Activated naive CD8-positive, alpha-beta T cell treated with anti-CD3 and anti-CD28 coated beads, Interleukin-2, amount 10 ng/mL, durations not matched to agents 7 days and 5 days (primary cell): Measurements from ENCODE around the gene ABCB1. TPM values are rescaled to one million over a fixed set of nuclear protein-coding genes. Genes with fewer than 3 reads are reported as not detected.
"Not testable (repeated sequence)": the region's sequence is repeated elsewhere in the genome, so short reads cannot be mapped to it uniquely, and the experiment has no call there.

ENCODE experiments used
- ATAC-seq: fragments of 150-1000 bp; cut with Tn5 transposase; one replicate; pipeline ENCODE4 v1.10.0; 2021; ENCODE audit warnings: low read depth, moderate library complexity
- POLR2A ChIA-PET: fragments of 350-600 bp; sonication (Branson Sonifier 250); formaldehyde crosslinking; loops from one replicate; lab custom pipeline; 2021; ENCODE audit warnings: antibody characterized with exemption; lab: Charles Lee
- DNase-seq: peaks from one replicate; pipeline ENCODE4 v3.0.0; 2021
- H3K27ac Mint-ChIP-seq: one replicate; pipeline ENCODE4 v1.8.0; 2022; ENCODE audit warnings: mild to moderate bottlenecking, mixed read lengths
- H3K27me3 Mint-ChIP-seq: one replicate; pipeline ENCODE4 v1.8.0; 2022; ENCODE audit warnings: mild to moderate bottlenecking, moderate library complexity, mixed read lengths
- H3K36me3 Mint-ChIP-seq: one replicate; pipeline ENCODE4 v1.8.0; 2021; ENCODE audit warnings: mild to moderate bottlenecking, mixed read lengths
- H3K4me1 Mint-ChIP-seq: one replicate; pipeline ENCODE4 v1.8.0; 2021; ENCODE audit warnings: mixed read lengths
- H3K4me3 Mint-ChIP-seq: one replicate; pipeline ENCODE4 v1.8.0; 2022; ENCODE audit warnings: mild to moderate bottlenecking, moderate library complexity, mixed read lengths
- H3K9me3 Mint-ChIP-seq: one replicate; pipeline ENCODE4 v1.8.0; 2021; ENCODE audit warnings: mixed read lengths
- total RNA-seq, 2 experiments: library from RNA; stranded (reverse); gene quantifications; one replicate each; pipeline ENCODE4 v1.2.3, GENCODE V29; 2021

Gene ABCB1
- total RNA-seq, 2 experiments from 2014 or later: 30.8 to 35.0 TPM

DNA sequence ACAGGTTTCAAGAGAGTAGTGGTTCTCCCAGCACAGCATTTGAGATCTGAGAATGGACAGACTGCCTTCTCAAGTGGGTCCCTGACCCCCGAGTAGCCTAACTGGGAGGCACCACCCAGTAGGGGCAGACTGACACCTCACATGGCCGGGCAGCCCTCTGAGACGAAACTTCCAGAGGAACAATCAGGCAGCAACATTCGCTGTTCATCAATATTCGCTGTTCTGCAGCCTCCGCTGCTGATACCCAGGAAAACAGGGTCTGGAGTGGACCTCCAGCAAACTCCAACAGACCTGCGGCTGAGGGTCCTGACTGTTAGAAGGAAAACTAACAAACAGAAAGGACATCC, 135.2 kb downstream of the ABCB1 start:
- H3K27me3 Mint-ChIP-seq: peaks cover 10% of the 10 kb centered on the region
- H3K27ac Mint-ChIP-seq, H3K9me3 Mint-ChIP-seq, ATAC-seq, DNase-seq, H3K4me1 Mint-ChIP-seq, H3K4me3 Mint-ChIP-seq, POLR2A ChIA-PET, H3K36me3 Mint-ChIP-seq: not testable (repeated sequence)

DNA sequence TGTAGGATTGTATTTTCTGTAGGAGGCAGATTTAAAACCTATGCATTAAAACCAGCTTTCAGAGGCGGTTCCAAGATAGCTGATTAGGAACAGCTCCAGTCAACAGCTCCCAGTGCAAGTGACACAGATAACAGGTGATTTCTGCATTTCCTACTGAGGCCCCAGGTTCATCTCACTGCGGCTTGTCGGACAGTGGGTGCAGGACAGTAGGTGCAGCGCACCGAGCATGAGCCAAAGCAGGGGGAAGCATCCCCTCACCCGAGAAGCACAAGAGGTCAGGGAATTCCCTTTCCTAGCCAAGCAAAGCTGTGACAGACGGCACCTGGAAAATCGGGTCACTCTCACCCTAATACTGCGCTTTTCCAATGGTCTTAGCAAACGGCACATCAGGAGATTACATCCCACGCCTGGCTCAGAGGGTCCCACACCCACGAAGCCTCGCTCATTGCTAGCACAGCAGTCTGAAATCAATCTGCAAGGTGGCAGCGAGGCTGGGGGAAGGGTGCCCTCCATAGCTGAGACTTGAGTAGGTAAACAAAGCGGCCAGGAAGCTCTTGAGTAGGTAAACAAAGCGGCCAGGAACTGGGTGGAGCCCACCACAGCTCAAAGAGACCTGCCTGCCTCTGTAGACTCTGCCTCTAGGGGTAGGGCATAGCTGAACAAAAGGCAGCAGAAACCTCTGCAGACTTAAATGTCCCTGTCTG, 135.7 kb downstream of the ABCB1 start:
- POLR2A ChIA-PET, H3K4me1 Mint-ChIP-seq, ATAC-seq, H3K27me3 Mint-ChIP-seq, H3K36me3 Mint-ChIP-seq, H3K4me3 Mint-ChIP-seq, H3K27ac Mint-ChIP-seq, H3K9me3 Mint-ChIP-seq, DNase-seq: not testable (repeated sequence)

DNA sequence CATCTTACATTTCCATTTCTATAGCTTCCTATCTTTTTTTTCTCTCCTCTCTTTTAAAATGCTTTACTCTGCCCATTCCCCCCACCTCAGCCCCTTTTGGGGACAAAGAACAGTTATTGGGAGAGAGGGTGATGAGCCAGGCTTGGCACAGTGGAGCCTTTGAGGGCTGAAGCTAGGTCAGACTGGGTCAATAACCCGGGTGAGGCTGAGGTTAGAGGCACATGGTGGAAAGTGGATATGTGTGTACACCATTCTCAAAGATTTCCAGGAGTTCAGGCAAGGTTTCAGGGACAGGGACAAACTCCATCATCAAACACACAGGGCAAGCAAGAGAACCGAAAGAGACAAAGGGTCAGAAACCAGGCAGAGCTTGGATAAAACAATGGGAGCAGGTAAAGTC, 136.7 kb downstream of the ABCB1 start:
- H3K27ac Mint-ChIP-seq: no peak overlapping the region
- H3K27me3 Mint-ChIP-seq: peaks cover 4% of the 10 kb centered on the region
- POLR2A ChIA-PET: no interaction called here
- no peaks in the 10 kb centered on the region for H3K4me1 Mint-ChIP-seq
- DNase-seq (no peak), ATAC-seq (no peak)
- H3K4me3 Mint-ChIP-seq: no peak overlapping the region
- no peaks in the 10 kb centered on the region for H3K9me3 Mint-ChIP-seq
- no peaks in the 10 kb centered on the region for H3K36me3 Mint-ChIP-seq

DNA sequence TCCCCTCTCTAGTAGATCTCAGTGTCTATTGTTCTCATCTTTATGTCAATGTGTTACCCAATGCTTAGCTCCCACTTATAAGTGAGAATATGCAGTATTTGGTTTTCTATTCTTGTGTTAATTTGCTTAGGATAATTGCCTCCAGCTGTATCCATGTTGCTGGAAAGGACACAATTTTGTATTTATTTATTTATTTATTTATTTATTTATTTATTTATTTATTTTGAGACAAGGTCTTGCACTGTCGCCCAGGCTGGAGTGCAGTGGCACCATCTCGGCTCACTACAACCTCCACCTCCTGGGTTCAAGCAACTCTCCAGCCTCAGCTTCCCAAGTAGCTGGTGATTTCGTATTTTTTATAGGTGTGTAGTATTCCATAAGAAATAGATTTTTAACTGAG, 140.2 kb downstream of the ABCB1 start:
- H3K36me3 Mint-ChIP-seq, POLR2A ChIA-PET, H3K27me3 Mint-ChIP-seq, H3K4me1 Mint-ChIP-seq, H3K9me3 Mint-ChIP-seq, DNase-seq, H3K4me3 Mint-ChIP-seq, H3K27ac Mint-ChIP-seq, ATAC-seq: not testable (repeated sequence)

DNA sequence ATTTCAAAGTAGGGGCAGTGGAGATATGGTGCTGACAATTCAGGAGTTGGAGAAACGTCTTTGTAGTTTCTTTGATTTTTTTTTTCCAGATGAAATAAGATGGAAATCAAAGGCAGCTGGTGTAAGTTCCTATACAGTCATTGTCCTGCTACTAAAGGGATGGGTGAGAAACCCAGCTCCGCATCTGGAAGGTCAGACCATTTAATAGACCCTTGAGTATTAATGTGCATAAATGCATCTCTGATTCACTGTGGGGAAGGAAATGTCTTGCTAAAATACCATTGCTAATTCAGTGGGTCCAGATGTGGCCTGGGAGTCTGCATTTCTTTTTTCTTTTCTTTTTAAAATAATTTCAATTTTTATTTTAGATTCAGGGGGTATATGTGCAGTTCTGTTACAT, 140.7 kb downstream of the ABCB1 start:
- no peak overlapping the region for H3K27ac Mint-ChIP-seq
- ATAC-seq (no peak), DNase-seq (no peak)
- no peaks in the 10 kb centered on the region for H3K9me3 Mint-ChIP-seq
- H3K4me1 Mint-ChIP-seq: no peaks in the 10 kb centered on the region
- no peaks in the 10 kb centered on the region for H3K36me3 Mint-ChIP-seq
- H3K27me3 Mint-ChIP-seq: no peaks in the 10 kb centered on the region
- H3K4me3 Mint-ChIP-seq: no peak overlapping the region
- POLR2A ChIA-PET: no interaction called here

DNA sequence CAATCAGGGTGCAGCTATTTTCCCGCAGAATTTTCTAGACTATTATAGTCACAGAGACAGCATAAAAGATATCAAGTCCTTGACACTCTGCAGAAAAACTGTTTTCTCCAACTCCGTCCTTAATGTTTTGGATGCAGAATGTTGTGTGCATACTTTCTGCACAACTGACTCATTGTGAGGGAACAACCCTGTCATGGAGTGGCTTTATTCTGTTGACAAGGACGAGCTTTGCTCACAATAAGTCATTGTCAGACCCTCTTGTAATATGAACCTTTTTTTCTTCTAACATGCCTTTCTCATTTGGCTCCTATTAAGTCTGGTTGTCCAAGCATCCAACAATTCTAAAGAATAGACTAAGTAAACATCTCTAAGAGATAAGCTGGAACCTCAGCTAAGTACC, 142.5 kb downstream of the ABCB1 start:
- ATAC-seq (no peak), DNase-seq (no peak)
- Mint-ChIP-seq H3K4me3 (no peak overlapping the region), H3K4me1 (no peaks in the 10 kb centered on the region), H3K27ac (no peak overlapping the region), H3K27me3 (peaks cover 3% of the 10 kb centered on the region), H3K9me3 (no peaks in the 10 kb centered on the region), H3K36me3 (no peaks in the 10 kb centered on the region)
- POLR2A ChIA-PET: no interaction called here

DNA sequence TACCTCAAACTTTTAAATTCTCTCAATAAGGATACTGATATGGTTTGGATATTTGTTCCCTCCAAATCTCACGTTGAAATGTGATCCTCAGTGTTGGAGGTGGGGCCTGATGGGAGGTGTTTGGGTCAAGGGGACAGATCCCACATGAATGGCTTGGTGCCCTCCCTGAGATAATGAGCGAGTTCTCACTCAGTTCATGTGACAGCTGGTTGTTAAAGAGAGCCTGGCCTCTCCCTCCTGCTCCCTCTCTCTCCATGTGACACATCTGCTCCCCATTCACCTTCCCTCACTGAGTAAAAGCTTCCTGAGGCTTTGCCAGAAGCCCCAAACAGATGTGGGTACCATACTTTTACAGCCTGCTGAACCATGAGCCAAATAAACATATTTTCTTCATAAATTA, 144.4 kb downstream of the ABCB1 start:
- no peak overlapping the region for H3K4me3 Mint-ChIP-seq
- H3K4me1 Mint-ChIP-seq: no peaks in the 10 kb centered on the region
- no peaks in the 10 kb centered on the region for H3K9me3 Mint-ChIP-seq
- DNase-seq (no peak), ATAC-seq (no peak)
- peaks cover 5% of the 10 kb centered on the region for H3K27me3 Mint-ChIP-seq
- H3K36me3 Mint-ChIP-seq: no peaks in the 10 kb centered on the region
- H3K27ac Mint-ChIP-seq: no peak overlapping the region
- POLR2A ChIA-PET: no interaction called here

Other genes with a start within 250 kb of the ABCB1 start
- gene ABCB4, start 125.2 kb downstream of the ABCB1 start, total RNA-seq: under 1 TPM in 1 of 2 experiments, not detected in 1; 0.54 TPM
- under 1 TPM; 0.08 to 0.43 TPM for gene RUNDC3B, start 27.5 kb upstream of the ABCB1 start, total RNA-seq